Spleen (tissue), 11 donors: ENCODE measurements around the gene GRM5. TPM values are rescaled to one million over a fixed set of nuclear protein-coding genes. Genes with fewer than 3 reads are reported as not detected.

Source experiments
- DNase-seq: peaks from one replicate; pipeline ENCODE4 v3.0.0-alpha.2; 2020
- H3K27ac ChIP-seq, 8 donors: fragments of 200-600 bp; sonication (generic) in 7 of 8; 1 replicate in 4 of 8; 2 replicates in 4 of 8; pipeline versions ENCODE4 v1.5.0 to v1.8.0; 2016 to 2021; ENCODE audit warnings: inconsistent platforms in 4 of 8, mild to moderate bottlenecking in 4 of 8, moderate library complexity in 1 of 8
- H3K27me3 ChIP-seq, 7 donors: fragments of 200-600 bp; sonication (generic) in 6 of 7; replicated peaks in 1 of 7; 1 replicate in 4 of 7; 2 replicates in 3 of 7; pipeline versions ENCODE4 v1.5.0 to v1.8.0; 2016 to 2021; ENCODE audit warnings: inconsistent platforms in 3 of 7, mild to moderate bottlenecking in 1 of 7
- H3K36me3 ChIP-seq, 6 donors: fragments of 200-600 bp; sonication (generic) in 5 of 6; 1 replicate in 4 of 6; 2 replicates in 2 of 6; pipeline versions ENCODE4 v1.5.0 to v1.8.0; 2016 to 2021; ENCODE audit warnings: inconsistent platforms in 2 of 6
- H3K4me1 ChIP-seq, 6 donors: fragments of 200-600 bp; sonication (generic) in 5 of 6; 1 replicate in 3 of 6; 2 replicates in 3 of 6; pipeline versions ENCODE4 v1.5.0 to v1.8.0; 2016 to 2021; ENCODE audit warnings: inconsistent platforms in 3 of 6
- H3K4me3 ChIP-seq, 8 donors: fragments of 200-600 bp; sonication (generic) in 7 of 8; 1 replicate in 4 of 8; 2 replicates in 4 of 8; pipeline versions ENCODE4 v1.5.0 to v1.8.0; 2016 to 2021; ENCODE audit warnings: inconsistent platforms in 4 of 8, mild to moderate bottlenecking in 4 of 8, moderate library complexity in 2 of 8
- H3K9me3 ChIP-seq, 8 donors: fragments of 200-600 bp; sonication (generic) in 7 of 8; 1 replicate in 4 of 8; 2 replicates in 4 of 8; pipeline versions ENCODE4 v1.5.0 to v1.8.0; 2016 to 2021; ENCODE audit warnings: inconsistent platforms in 4 of 8
- CTCF ChIP-seq, 11 experiments: fragments of 200-600 bp in 7 of 11; fragments of 450-650 bp in 4 of 11; sonication (generic) in 4 of 11; IDR thresholded peaks in 8 of 11; conservative IDR thresholded peaks in 3 of 11; 1 replicate in 7 of 11; 2 replicates in 4 of 11; pipeline versions ENCODE4 v1.4.0 to v1.8.0; 2016 to 2021; ENCODE audit warnings: antibody characterized with exemption in 11 of 11, inconsistent platforms in 4 of 11, mild to moderate bottlenecking in 1 of 11
- POLR2A ChIP-seq, 3 donors: fragments of 450-650 bp; IDR thresholded peaks; one replicate each; pipeline ENCODE4 v1.5.1; 2017; ENCODE audit warnings: antibody characterized with exemption in 3 of 3, mild to moderate bottlenecking in 1 of 3
- POLR2AphosphoS5 ChIP-seq, 3 donors: sonication (generic); formaldehyde crosslinking; IDR thresholded peaks; one replicate each; pipeline ENCODE4 v1.5.1; 2017; ENCODE audit warnings: antibody characterized with exemption in 3 of 3
- WGBS, 5 donors: extraction: QIAGEN DNeasy Blood & Tissue Kit in 3 of 5; methylation state at CpG; one replicate each; pipeline versions ENCODE4 v1.1.5 to v1.1.7; 2013 to 2018; 5-methylcytosine and 5-hydroxymethylcytosine counted together
- intact Hi-C: fragments of 100-400 bp; cut with DNase I; formaldehyde crosslinking; loops from one replicate; pipeline ENCODE4 v1.15.0; 2023; ENCODE audit warnings: low total_unique reads
- polyA plus RNA-seq, 3 donors: library from polyadenylated mRNA; stranded (reverse); fragments of 200-250 nt; gene quantifications; one replicate each; pipeline ENCODE4 v1.2.1, GENCODE V29; 2013
- total RNA-seq, 7 donors: library from RNA; depleted of rRNA in 3 of 7; stranded (reverse); fragments of >200 nt in 3 of 7; fragmentation: NEBNext Ultra II Directional in 4 of 7; extraction: Animal tissue kit (Norgen Biotek cat#: 25700) in 4 of 7; gene quantifications; one replicate each; pipeline versions ENCODE4 v1.1.0 to v1.2.1, GENCODE V29; 2016 to 2021
- donor health status: healthy with polysubstance abuse.
- donor health status: DM: no; HTN: no; CAD: no; lungs with moderate emphysema.
- donor health status: DM: no; HTN: no; CAD: no.
- donor health status: Bipolar disorder and iron deficiency.
- donor health status: healthy.
- donor health status: DM: no; HTN: no; CAD: no.
- donor health status: DM: yes; HTN: yes; CAD: no.

Gene GRM5
- total and polyA plus RNA-seq, 10 donors: under 0.01 TPM; not detected in 9

DNA sequence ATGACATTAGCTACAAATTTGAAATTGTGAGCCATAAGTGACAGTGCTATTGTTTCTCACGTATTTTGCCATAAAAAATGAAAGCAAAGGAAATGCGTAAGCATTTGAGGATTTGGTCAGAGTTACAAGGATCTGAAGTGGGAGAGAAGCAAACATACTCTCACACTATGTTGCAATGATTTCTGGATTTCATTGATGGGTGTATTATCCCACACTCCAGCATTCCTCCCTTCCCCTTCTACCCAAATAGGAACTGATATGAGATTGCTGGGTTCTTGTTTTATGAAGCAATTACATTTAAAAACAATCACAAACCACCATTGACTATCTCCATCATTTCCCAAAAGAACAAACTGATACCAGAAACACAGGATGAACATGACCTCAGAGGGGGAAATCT lies 414.2 kb downstream of the GRM5 start:
- H3K27me3 ChIP-seq: no peaks in the 10 kb centered on the region
- WGBS, 5 donors: 54 to 86% (median 75%) methylated on average over 2 of the region's 2 CpGs
- no peaks in the 10 kb centered on the region for H3K36me3 ChIP-seq
- no peaks in the 10 kb centered on the region for H3K9me3 ChIP-seq
- intact Hi-C loops: no loop called here
- no peak overlapping the region for H3K27ac ChIP-seq
- no peak overlapping the region for H3K4me3 ChIP-seq
- H3K4me1 ChIP-seq: no peaks in the 10 kb centered on the region
- DNase-seq: no peak
- TF ChIP-seq POLR2AphosphoS5 (IDR thresholded peaks at IDR 0.05) (no peak), CTCF (IDR thresholded peaks at IDR 0.05 in 8 of 11, conservative IDR thresholded peaks at IDR 0.05 in 3 of 11) (no peak), POLR2A (IDR thresholded peaks at IDR 0.05) (no peak)

DNA sequence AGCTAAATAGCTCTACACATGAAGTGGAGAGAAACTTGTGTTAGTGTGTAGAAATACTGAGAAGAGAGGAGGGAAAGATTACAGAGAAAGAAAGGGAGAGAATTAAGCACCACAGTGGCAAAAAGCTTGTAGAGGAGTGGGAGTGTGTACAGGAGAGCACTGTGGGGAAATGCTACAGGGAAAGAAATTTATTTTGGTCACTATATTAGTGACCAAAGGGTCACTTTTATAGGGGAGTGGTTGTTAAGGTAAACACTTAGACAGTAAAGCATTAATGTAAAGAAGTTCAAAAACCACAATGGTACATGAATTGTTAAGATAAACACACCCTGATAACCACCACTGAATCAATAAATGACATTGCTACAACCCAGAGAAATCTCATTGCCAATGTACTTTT lies 421.1 kb downstream of the GRM5 start:
- intact Hi-C loops: no loop called here
- no peak overlapping the region for H3K4me3 ChIP-seq
- TF ChIP-seq POLR2A (IDR thresholded peaks at IDR 0.05) (no peak), POLR2AphosphoS5 (IDR thresholded peaks at IDR 0.05) (no peak), CTCF (IDR thresholded peaks at IDR 0.05 in 8 of 11, conservative IDR thresholded peaks at IDR 0.05 in 3 of 11) (no peak)

DNA sequence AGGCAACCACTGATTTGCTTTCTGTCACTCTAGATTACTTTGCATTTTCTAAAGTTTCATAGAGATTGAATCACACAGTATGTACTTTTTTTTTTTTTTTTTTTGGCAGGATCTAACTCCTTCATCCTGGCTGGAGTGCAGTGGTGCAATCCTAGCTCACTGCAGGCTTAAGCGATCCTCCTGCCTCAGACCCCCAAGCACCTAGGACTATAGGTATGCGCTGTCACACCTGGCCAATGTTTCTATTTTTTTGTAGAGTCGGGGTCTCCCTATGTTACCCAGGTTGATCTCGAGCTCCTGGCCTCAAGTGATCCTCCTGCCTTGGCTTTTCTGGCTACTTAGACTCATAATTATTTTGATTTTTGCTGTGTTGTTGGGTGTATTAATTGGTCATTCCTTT lies 433.6 kb downstream of the GRM5 start:
- no peak for DNase-seq
- WGBS, 5 donors: 72 to 80% (median 74%) methylated on average over 4 of the region's 4 CpGs
- intact Hi-C loops: no loop called here
- H3K27ac ChIP-seq: no peak overlapping the region
- no peak overlapping the region for H3K4me3 ChIP-seq
- no peak for TF ChIP-seq CTCF (IDR thresholded peaks at IDR 0.05 in 8 of 11, conservative IDR thresholded peaks at IDR 0.05 in 3 of 11)
- no peak for TF ChIP-seq POLR2A (IDR thresholded peaks at IDR 0.05)
- TF ChIP-seq POLR2AphosphoS5 (IDR thresholded peaks at IDR 0.05): no peak
- no peaks in the 10 kb centered on the region for H3K9me3 ChIP-seq
- H3K27me3 ChIP-seq: no peaks in the 10 kb centered on the region
- no peaks in the 10 kb centered on the region for H3K4me1 ChIP-seq
- no peaks in the 10 kb centered on the region for H3K36me3 ChIP-seq

More for the DNA sequence above, 421.1 kb downstream of the GRM5 start:
- H3K9me3 ChIP-seq: no peaks in the 10 kb centered on the region
- no peaks in the 10 kb centered on the region for H3K36me3 ChIP-seq
- no peaks in the 10 kb centered on the region for H3K27me3 ChIP-seq
- no peak overlapping the region for H3K27ac ChIP-seq
- H3K4me1 ChIP-seq: no peaks in the 10 kb centered on the region
- no peak for DNase-seq

- no peak for DNase-seq
- Histone ChIP-seq H3K9me3 (no peaks in the 10 kb centered on the region), H3K27ac (no peak overlapping the region), H3K4me1 (no peaks in the 10 kb centered on the region), H3K4me3 (no peak overlapping the region), H3K36me3 (no peaks in the 10 kb centered on the region), H3K27me3 (no peaks in the 10 kb centered on the region)
- TF ChIP-seq POLR2AphosphoS5 (IDR thresholded peaks at IDR 0.05) (no peak), CTCF (IDR thresholded peaks at IDR 0.05 in 8 of 11, conservative IDR thresholded peaks at IDR 0.05 in 3 of 11) (no peak), POLR2A (IDR thresholded peaks at IDR 0.05) (no peak)
- intact Hi-C loops: no loop called here
- 33 to 46% (median 40%) methylated on average over 1 of the region's 1 CpG for WGBS, 5 donors
These were observed 434.3 kb downstream of the GRM5 start for GRCh38 chr11:88631497-88631896.
